HCT116 (cell line): Measurements from ENCODE around the gene MRPL37. TPM values are rescaled to one million over a fixed set of nuclear protein-coding genes. Genes with fewer than 3 reads are reported as not detected.

Source experiments
- ATAC-seq: fragments of 200-7000 bp; cut with Tn5 transposase; 2 replicates; pipeline ENCODE4 v1.9.1; 2020; ENCODE audit warnings: mild to moderate bottlenecking, moderate library complexity
- BruUV-seq: library from RNA; stranded (reverse); fragments of 400-500 nt; replicated peaks from 2 replicates; lab custom pipeline; 2021; lab: Mats Ljungman, UMichigan
- CTCF ChIA-PET: fragments of 300-600 bp; sonication (Branson Sonifier 250); formaldehyde crosslinking; loops from one replicate; lab custom pipeline; 2021; ENCODE audit warnings: antibody characterized with exemption; lab: Charles Lee
- POLR2A ChIA-PET: fragments of 300-600, 350-600 bp; sonication (Branson Sonifier 250); formaldehyde crosslinking; loops from one replicate; lab custom pipeline; 2021; ENCODE audit warnings: antibody characterized with exemption; lab: Charles Lee
- RAD21 ChIA-PET, 2 experiments: fragments of 300-600 bp; sonication (Branson Sonifier 250); formaldehyde crosslinking; loops; one replicate each; lab custom pipeline; 2023; ENCODE audit warnings: low total read pairs in 2 of 2; ENCODE audit not compliant: uncharacterized antibody in 2 of 2, unreplicated experiment in 2 of 2, low non-redundant PET in 1 of 2; lab: Charles Lee
- DNase-seq: peaks from one replicate; pipeline ENCODE4 v3.0.0-alpha.2; 2010; ENCODE audit warnings: low read depth, low spot score
- H2AFZ ChIP-seq: fragments of 200-600 bp; shearing (Covaris generic), sonication (generic); 2 replicates; pipeline ENCODE4 v1.6.1; 2017; ENCODE audit warnings: low read depth, mixed run types, mixed read lengths, antibody characterized with exemption, low read length; ENCODE audit not compliant: poor library complexity, severe bottlenecking
- H3K27ac ChIP-seq: 2 replicates; pipeline ENCODE4 v1.5.1; 2012; ENCODE audit warnings: low read depth, low read length
- H3K27me3 ChIP-seq: fragments of 200-600 bp; sonication (generic); 2 replicates; pipeline ENCODE4 v1.6.1; 2016; ENCODE audit warnings: mixed run types, low read length, mixed read lengths; ENCODE audit not compliant: insufficient read depth
- H3K36me3 ChIP-seq, 2 experiments: fragments of 200-500 bp in 1 of 2; fragments of 200-600 bp in 1 of 2; sonication (Bioruptor generic) in 1 of 2; sonication (generic) in 1 of 2; 2 replicates each; pipeline versions ENCODE4 v1.5.1 to v1.6.1; 2014 to 2016; ENCODE audit warnings: low read length in 2 of 2, inconsistent platforms in 1 of 2, mixed read lengths in 1 of 2, mixed run types in 1 of 2; ENCODE audit not compliant: insufficient read depth in 2 of 2, control insufficient read depth in 1 of 2
- H3K4me1 ChIP-seq, 2 experiments: fragments of 200-600 bp in 1 of 2; sonication (generic) in 1 of 2; 2 replicates each; pipeline versions ENCODE4 v1.5.1 to v1.6.1; 2012 to 2017; ENCODE audit warnings: low read length in 2 of 2, inconsistent platforms in 1 of 2, mild to moderate bottlenecking in 1 of 2, mixed read lengths in 1 of 2, mixed run types in 1 of 2, moderate library complexity in 1 of 2; ENCODE audit not compliant: insufficient read depth in 2 of 2, control insufficient read depth in 1 of 2
- H3K4me2 ChIP-seq: fragments of 200-600 bp; sonication (generic); 2 replicates; pipeline ENCODE4 v1.6.1; 2017; ENCODE audit warnings: mixed run types, low read length, mixed read lengths
- H3K4me3 ChIP-seq, 2 experiments: fragments of 200-600 bp in 1 of 2; sonication (generic) in 1 of 2; replicated peaks in 1 of 2; 2 replicates each; pipeline ENCODE4 v1.5.1; 2011 to 2016; ENCODE audit warnings: low read length in 2 of 2, control low read depth in 1 of 2, low read depth in 1 of 2, mild to moderate bottlenecking in 1 of 2, mixed read lengths in 1 of 2, mixed run types in 1 of 2
- H3K79me2 ChIP-seq: fragments of 200-600 bp; sonication (generic); 2 replicates; pipeline ENCODE4 v1.6.1; 2017; ENCODE audit warnings: mild to moderate bottlenecking, mixed run types, low read length, moderate library complexity, mixed read lengths; ENCODE audit not compliant: insufficient read depth
- H3K9ac ChIP-seq: fragments of 200-600 bp; sonication (generic); 2 replicates; pipeline ENCODE4 v1.6.1; 2016; ENCODE audit warnings: low read length, mixed read lengths
- H3K9me2 ChIP-seq: fragments of 200-600 bp; sonication (generic), shearing (Covaris generic); 2 replicates; pipeline ENCODE4 v1.6.1; 2017; ENCODE audit warnings: mixed run types, mild to moderate bottlenecking, moderate library complexity; ENCODE audit not compliant: insufficient read depth
- H3K9me3 ChIP-seq, 2 experiments: fragments of 200-500 bp in 1 of 2; fragments of 200-600 bp in 1 of 2; sonication (Bioruptor generic) in 1 of 2; sonication (generic) in 1 of 2; 2 replicates each; pipeline ENCODE4 v1.6.1; 2014 to 2017; ENCODE audit warnings: low read length in 2 of 2, mixed read lengths in 2 of 2, inconsistent platforms in 1 of 2, low read depth in 1 of 2, mild to moderate bottlenecking in 1 of 2, mixed run types in 1 of 2, moderate library complexity in 1 of 2; ENCODE audit not compliant: control insufficient read depth in 1 of 2, insufficient read depth in 1 of 2
- H4K20me1 ChIP-seq: fragments of 200-600 bp; sonication (generic), shearing (Covaris generic); 2 replicates; pipeline ENCODE4 v1.6.1; 2017; ENCODE audit warnings: mixed run types, mild to moderate bottlenecking, moderate library complexity; ENCODE audit not compliant: insufficient read depth
- FOSL1 ChIP-seq: IDR thresholded peaks from 2 replicates; pipeline ENCODE4 v1.6.1; 2012; ENCODE audit warnings: low read depth
- JUND ChIP-seq: IDR thresholded peaks from 2 replicates; pipeline ENCODE4 v1.6.1; 2012
- SP1 ChIP-seq: IDR thresholded peaks from 2 replicates; pipeline ENCODE4 v1.6.1; 2012; ENCODE audit warnings: low read depth
- TCF7L2 ChIP-seq: IDR thresholded peaks from 2 replicates; pipeline ENCODE4 v1.7.0; 2011; ENCODE audit warnings: borderline replicate concordance, inconsistent platforms; ENCODE audit not compliant: insufficient read depth, insufficient read length; ENCODE audit errors: extremely low read depth
- ZNF274 ChIP-seq: fragments of 200-500 bp; sonication (Bioruptor generic); IDR thresholded peaks from 2 replicates; pipeline ENCODE4 v1.6.1; 2014; ENCODE audit warnings: mild to moderate bottlenecking, low read depth, low read length, inconsistent platforms
- intact Hi-C: fragments of 100-400 bp; cut with micrococcal nuclease; formaldehyde crosslinking; loops from 2 replicates; pipeline ENCODE4 v1.10.0; 2022
- total RNA-seq: library from RNA; stranded (reverse); gene quantifications from one replicate; pipeline ENCODE4 v1.2.1, GENCODE V29; 2021; ENCODE audit not compliant: unreplicated experiment
- TF ChIP-seq, protein P1 (sequence below): IDR thresholded peaks from 2 replicates; pipeline ENCODE4 v1.6.1; 2012
- TF ChIP-seq, protein P2 (sequence below): IDR thresholded peaks from 2 replicates; pipeline ENCODE4 v1.6.1; 2012; ENCODE audit warnings: low read depth

MRPL37 gene
- total RNA-seq, 1 experiment from 2014 or later, result 132 TPM

DNA sequence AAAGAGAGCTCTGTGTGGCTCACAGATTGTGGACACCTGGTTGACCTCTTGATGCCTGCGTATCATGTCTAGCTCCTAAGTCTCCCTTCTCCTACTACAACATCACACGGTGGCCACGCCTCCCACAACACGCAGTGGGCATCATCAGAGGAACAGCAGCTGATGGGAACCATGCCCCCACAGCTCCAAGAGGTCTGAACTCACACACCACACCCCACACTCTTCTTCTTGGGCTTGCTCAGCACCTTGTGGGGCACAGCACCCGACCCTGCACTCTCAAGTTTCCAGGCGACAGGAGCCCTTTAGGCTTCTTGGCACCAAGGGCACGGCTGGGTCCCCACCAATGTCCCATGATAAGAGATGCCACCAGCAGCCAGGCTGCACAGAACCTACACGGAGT is 28.4 kb upstream of the MRPL37 start:
- RAD21 ChIA-PET, result no interaction called here

More for the DNA sequence above, 28.4 kb upstream of the MRPL37 start:
- Histone ChIP-seq H3K36me3 (no peaks in the 10 kb centered on the region), H3K9me3 (no peaks in the 10 kb centered on the region), H2AFZ (no peak overlapping the region), H3K4me2 (no peak overlapping the region), H4K20me1 (no peaks in the 10 kb centered on the region), H3K4me3 (no peak overlapping the region), H3K9ac (no peak overlapping the region), H3K27ac (no peak overlapping the region), H3K4me1 (peaks cover 0 to 12% of the 10 kb centered on the region in 2 experiments; a peak in 1 of 4 replicates), H3K27me3 (no peaks in the 10 kb centered on the region), H3K9me2 (no peaks in the 10 kb centered on the region), H3K79me2 (no peaks in the 10 kb centered on the region)
- CTCF ChIA-PET, result interaction anchor here (1.2 kb wide), 1 partner anchor 10 kb away, joined by 3 read pairs; no protein-coding TSS in a partner anchor
- no peak for DNase-seq
- no TSS peak for BruUV-seq
- intact Hi-C loops, result no loop called here
- TF ChIP-seq, protein P1, sequence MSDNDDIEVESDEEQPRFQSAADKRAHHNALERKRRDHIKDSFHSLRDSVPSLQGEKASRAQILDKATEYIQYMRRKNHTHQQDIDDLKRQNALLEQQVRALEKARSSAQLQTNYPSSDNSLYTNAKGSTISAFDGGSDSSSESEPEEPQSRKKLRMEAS, result no peak
- no peak for TF ChIP-seq SP1
- no peak for TF ChIP-seq FOSL1
- TF ChIP-seq, protein P2, sequence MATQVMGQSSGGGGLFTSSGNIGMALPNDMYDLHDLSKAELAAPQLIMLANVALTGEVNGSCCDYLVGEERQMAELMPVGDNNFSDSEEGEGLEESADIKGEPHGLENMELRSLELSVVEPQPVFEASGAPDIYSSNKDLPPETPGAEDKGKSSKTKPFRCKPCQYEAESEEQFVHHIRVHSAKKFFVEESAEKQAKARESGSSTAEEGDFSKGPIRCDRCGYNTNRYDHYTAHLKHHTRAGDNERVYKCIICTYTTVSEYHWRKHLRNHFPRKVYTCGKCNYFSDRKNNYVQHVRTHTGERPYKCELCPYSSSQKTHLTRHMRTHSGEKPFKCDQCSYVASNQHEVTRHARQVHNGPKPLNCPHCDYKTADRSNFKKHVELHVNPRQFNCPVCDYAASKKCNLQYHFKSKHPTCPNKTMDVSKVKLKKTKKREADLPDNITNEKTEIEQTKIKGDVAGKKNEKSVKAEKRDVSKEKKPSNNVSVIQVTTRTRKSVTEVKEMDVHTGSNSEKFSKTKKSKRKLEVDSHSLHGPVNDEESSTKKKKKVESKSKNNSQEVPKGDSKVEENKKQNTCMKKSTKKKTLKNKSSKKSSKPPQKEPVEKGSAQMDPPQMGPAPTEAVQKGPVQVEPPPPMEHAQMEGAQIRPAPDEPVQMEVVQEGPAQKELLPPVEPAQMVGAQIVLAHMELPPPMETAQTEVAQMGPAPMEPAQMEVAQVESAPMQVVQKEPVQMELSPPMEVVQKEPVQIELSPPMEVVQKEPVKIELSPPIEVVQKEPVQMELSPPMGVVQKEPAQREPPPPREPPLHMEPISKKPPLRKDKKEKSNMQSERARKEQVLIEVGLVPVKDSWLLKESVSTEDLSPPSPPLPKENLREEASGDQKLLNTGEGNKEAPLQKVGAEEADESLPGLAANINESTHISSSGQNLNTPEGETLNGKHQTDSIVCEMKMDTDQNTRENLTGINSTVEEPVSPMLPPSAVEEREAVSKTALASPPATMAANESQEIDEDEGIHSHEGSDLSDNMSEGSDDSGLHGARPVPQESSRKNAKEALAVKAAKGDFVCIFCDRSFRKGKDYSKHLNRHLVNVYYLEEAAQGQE, result no peak
- TF ChIP-seq JUND, result no peak
- TF ChIP-seq ZNF274, result no peak
- TF ChIP-seq TCF7L2, result no peak
- POLR2A ChIA-PET, result no interaction called here
- no peak for ATAC-seq
